ENCODE results near the gene CORIN. TPM values are rescaled to one million over a fixed set of nuclear protein-coding genes. Genes with fewer than 3 reads are reported as not detected.

The CORIN gene
- total and polyA plus RNA-seq, 4 donors = 0.02 to 0.23 (median 0.15) TPM

DNA sequence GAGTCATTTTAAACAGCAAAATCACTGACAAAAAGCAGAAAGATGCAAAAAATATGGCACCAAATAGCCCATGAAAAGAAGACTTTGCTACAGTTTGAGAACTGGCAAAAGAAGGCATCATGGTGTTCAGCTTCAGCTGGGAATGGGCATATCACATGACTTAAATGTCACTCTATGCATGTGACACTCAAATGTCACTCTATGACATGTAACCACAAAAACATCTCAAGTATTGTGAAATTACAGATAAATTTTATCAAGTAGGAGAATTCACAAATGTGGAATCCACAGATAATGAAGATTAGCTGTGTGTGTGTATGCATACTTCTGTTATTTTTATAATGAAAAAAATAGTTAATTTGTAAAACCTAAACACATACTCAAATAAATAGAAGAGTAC is 270.9 kb downstream of the CORIN start:
- Histone ChIP-seq H3K4me3 (ENCODE audit: low read depth in 1 of 3, low read length in 3 of 3) (no peak overlapping the region), H3K27me3 (ENCODE audit: control insufficient read depth in 4 of 4, insufficient read depth in 4 of 4, low read length in 3 of 4) (no peaks in the 10 kb centered on the region), H3K36me3 (ENCODE audit: control insufficient read depth in 4 of 4, insufficient read depth in 3 of 4, low read depth in 1 of 4, low read length in 3 of 4) (peaks cover 1 to 13% (median 4%) of the 10 kb centered on the region in 4 donors)

DNA sequence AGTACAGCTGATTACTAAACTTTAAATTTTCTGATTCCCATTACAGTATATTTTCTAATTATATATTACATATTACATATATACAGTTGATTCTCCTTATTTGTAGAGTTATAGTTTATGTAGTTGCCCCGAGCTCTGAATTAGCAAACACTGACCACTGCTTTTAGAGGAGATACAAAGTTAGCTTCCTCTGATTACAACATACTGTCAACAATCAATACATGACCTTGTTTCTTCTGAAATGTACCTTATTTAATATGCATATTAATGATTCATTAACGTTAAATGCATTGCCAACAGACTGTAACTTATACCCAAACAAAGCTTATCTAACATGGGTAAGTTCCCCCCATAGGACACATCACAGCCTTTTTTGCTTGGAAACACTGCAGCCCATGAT is 271.3 kb downstream of the CORIN start:
- Histone ChIP-seq H3K36me3 (ENCODE audit: control insufficient read depth in 4 of 4, insufficient read depth in 3 of 4, low read depth in 1 of 4, low read length in 3 of 4) (peaks cover 1 to 9% (median 4%) of the 10 kb centered on the region in 4 donors), H3K9ac (ENCODE audit: low read depth in 1 of 2, low read length in 2 of 2) (no peak overlapping the region), H3K9me3 (ENCODE audit: control insufficient read depth in 4 of 4, low read length in 3 of 4) (no peaks in the 10 kb centered on the region), H3K27ac (ENCODE audit: low read depth in 1 of 2, low read length in 2 of 2) (no peak overlapping the region), H3K4me3 (ENCODE audit: low read depth in 1 of 3, low read length in 3 of 3) (no peak overlapping the region), H3K27me3 (ENCODE audit: control insufficient read depth in 4 of 4, insufficient read depth in 4 of 4, low read length in 3 of 4) (no peaks in the 10 kb centered on the region), H3K4me1 (ENCODE audit: control insufficient read depth in 4 of 4, insufficient read depth in 4 of 4, low read length in 3 of 4) (peaks cover 0 to 13% (median 5%) of the 10 kb centered on the region in 4 donors)
- 41% methylated on average over 2 of the region's 2 CpGs for WGBS
- no peak for DNase-seq (ENCODE audit: low spot score)
- TF ChIP-seq NR2F2 (IDR thresholded peaks at IDR 0.05) = no peak
- TF ChIP-seq GABPA (IDR thresholded peaks at IDR 0.05 in 1 of 2, conservative IDR thresholded peaks at IDR 0.05 in 1 of 2) = no peak
- TF ChIP-seq, protein P1, sequence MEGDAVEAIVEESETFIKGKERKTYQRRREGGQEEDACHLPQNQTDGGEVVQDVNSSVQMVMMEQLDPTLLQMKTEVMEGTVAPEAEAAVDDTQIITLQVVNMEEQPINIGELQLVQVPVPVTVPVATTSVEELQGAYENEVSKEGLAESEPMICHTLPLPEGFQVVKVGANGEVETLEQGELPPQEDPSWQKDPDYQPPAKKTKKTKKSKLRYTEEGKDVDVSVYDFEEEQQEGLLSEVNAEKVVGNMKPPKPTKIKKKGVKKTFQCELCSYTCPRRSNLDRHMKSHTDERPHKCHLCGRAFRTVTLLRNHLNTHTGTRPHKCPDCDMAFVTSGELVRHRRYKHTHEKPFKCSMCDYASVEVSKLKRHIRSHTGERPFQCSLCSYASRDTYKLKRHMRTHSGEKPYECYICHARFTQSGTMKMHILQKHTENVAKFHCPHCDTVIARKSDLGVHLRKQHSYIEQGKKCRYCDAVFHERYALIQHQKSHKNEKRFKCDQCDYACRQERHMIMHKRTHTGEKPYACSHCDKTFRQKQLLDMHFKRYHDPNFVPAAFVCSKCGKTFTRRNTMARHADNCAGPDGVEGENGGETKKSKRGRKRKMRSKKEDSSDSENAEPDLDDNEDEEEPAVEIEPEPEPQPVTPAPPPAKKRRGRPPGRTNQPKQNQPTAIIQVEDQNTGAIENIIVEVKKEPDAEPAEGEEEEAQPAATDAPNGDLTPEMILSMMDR (IDR thresholded peaks at IDR 0.05; ENCODE audit: low read depth, low read length, missing input control) = no peak
- peak in 1 of 2 donors; percentile 26 for TF ChIP-seq HNF4A (conservative IDR thresholded peaks at IDR 0.05)
- TF ChIP-seq, protein P2, sequence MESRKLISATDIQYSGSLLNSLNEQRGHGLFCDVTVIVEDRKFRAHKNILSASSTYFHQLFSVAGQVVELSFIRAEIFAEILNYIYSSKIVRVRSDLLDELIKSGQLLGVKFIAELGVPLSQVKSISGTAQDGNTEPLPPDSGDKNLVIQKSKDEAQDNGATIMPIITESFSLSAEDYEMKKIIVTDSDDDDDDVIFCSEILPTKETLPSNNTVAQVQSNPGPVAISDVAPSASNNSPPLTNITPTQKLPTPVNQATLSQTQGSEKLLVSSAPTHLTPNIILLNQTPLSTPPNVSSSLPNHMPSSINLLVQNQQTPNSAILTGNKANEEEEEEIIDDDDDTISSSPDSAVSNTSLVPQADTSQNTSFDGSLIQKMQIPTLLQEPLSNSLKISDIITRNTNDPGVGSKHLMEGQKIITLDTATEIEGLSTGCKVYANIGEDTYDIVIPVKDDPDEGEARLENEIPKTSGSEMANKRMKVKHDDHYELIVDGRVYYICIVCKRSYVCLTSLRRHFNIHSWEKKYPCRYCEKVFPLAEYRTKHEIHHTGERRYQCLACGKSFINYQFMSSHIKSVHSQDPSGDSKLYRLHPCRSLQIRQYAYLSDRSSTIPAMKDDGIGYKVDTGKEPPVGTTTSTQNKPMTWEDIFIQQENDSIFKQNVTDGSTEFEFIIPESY (IDR thresholded peaks at IDR 0.05) = no peak
- peak; percentile 22 for TF ChIP-seq YY1 (IDR thresholded peaks at IDR 0.05)
- TF ChIP-seq, protein P3, sequence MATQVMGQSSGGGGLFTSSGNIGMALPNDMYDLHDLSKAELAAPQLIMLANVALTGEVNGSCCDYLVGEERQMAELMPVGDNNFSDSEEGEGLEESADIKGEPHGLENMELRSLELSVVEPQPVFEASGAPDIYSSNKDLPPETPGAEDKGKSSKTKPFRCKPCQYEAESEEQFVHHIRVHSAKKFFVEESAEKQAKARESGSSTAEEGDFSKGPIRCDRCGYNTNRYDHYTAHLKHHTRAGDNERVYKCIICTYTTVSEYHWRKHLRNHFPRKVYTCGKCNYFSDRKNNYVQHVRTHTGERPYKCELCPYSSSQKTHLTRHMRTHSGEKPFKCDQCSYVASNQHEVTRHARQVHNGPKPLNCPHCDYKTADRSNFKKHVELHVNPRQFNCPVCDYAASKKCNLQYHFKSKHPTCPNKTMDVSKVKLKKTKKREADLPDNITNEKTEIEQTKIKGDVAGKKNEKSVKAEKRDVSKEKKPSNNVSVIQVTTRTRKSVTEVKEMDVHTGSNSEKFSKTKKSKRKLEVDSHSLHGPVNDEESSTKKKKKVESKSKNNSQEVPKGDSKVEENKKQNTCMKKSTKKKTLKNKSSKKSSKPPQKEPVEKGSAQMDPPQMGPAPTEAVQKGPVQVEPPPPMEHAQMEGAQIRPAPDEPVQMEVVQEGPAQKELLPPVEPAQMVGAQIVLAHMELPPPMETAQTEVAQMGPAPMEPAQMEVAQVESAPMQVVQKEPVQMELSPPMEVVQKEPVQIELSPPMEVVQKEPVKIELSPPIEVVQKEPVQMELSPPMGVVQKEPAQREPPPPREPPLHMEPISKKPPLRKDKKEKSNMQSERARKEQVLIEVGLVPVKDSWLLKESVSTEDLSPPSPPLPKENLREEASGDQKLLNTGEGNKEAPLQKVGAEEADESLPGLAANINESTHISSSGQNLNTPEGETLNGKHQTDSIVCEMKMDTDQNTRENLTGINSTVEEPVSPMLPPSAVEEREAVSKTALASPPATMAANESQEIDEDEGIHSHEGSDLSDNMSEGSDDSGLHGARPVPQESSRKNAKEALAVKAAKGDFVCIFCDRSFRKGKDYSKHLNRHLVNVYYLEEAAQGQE (IDR thresholded peaks at IDR 0.05) = no peak
- TF ChIP-seq RAD21 (IDR thresholded peaks at IDR 0.05) = peak in 1 of 2 donors; percentile 6

More for the DNA sequence above, 270.9 kb downstream of the CORIN start:
- H3K27ac ChIP-seq (ENCODE audit: low read depth in 1 of 2, low read length in 2 of 2) = no peak overlapping the region
- no peaks in the 10 kb centered on the region for H3K9me3 ChIP-seq (ENCODE audit: control insufficient read depth in 4 of 4, low read length in 3 of 4)
- H3K9ac ChIP-seq (ENCODE audit: low read depth in 1 of 2, low read length in 2 of 2) = no peak overlapping the region
- DNase-seq (ENCODE audit: low spot score) = no peak
- H3K4me1 ChIP-seq (ENCODE audit: control insufficient read depth in 4 of 4, insufficient read depth in 4 of 4, low read length in 3 of 4) = peaks cover 0 to 9% (median 2%) of the 10 kb centered on the region in 4 donors
- no peak for TF ChIP-seq GABPA (IDR thresholded peaks at IDR 0.05 in 1 of 2, conservative IDR thresholded peaks at IDR 0.05 in 1 of 2)
- TF ChIP-seq, protein P1 (IDR thresholded peaks at IDR 0.05; ENCODE audit: low read depth, low read length, missing input control) = no peak
- TF ChIP-seq FOXA1 (IDR thresholded peaks at IDR 0.05) = no peak
- no peak for TF ChIP-seq RAD21 (IDR thresholded peaks at IDR 0.05)
- TF ChIP-seq HNF4G (IDR thresholded peaks at IDR 0.05) = no peak
- no peak for TF ChIP-seq EGR1 (IDR thresholded peaks at IDR 0.05; ENCODE audit: low read depth in 2 of 2)
- TF ChIP-seq FOXA2 (IDR thresholded peaks at IDR 0.05) = no peak
- no peak for TF ChIP-seq NR2F2 (IDR thresholded peaks at IDR 0.05)
- TF ChIP-seq YY1 (IDR thresholded peaks at IDR 0.05) = no peak
- no peak for TF ChIP-seq RXRA (IDR thresholded peaks at IDR 0.05)
- TF ChIP-seq TAF1 (conservative IDR thresholded peaks at IDR 0.05) = no peak
- no peak for TF ChIP-seq SP1 (IDR thresholded peaks at IDR 0.05)
- TF ChIP-seq JUND (IDR thresholded peaks at IDR 0.05) = no peak
- TF ChIP-seq, protein P3 (IDR thresholded peaks at IDR 0.05) = no peak
- TF ChIP-seq HNF4A (conservative IDR thresholded peaks at IDR 0.05) = no peak
